Measurements from ENCODE around the gene ASB2. TPM values are rescaled to one million over a fixed set of nuclear protein-coding genes. Genes with fewer than 3 reads are reported as not detected.

ASB2 gene
- 2.4 TPM for total RNA-seq
- long read RNA-seq, partial matches to known transcripts, result 0 of 5 reads
- long read RNA-seq, other reads (novel, unspliced or antisense), result 3 of 5 reads

GRCh38 chr14:93976477-93977057 is at the start of gene ASB2:
TSS of gene ASB2 (minus strand) at chr14:93976570. CDS start at chr14:93964539, 12,031 bp downstream.
- no peak for DNase-seq

GRCh38 chr14:94025720-94026119 is 49.4 kb upstream of the ASB2 start:
- Histone ChIP-seq H3K4me1 (peaks cover 12% of the 10 kb centered on the region), H3K27me3 (ENCODE audit: low read depth) (no peaks in the 10 kb centered on the region), H3K36me3 (no peaks in the 10 kb centered on the region), H3K4me3 (peak overlapping the region; percentile 76), H3K9me3 (no peaks in the 10 kb centered on the region), H3K27ac (no peak overlapping the region)
- no peak for TF ChIP-seq CTCF (IDR thresholded peaks at IDR 0.05)
- intact Hi-C loops (cut with DNase I), result no loop called here
- DNase-seq (no peak), ATAC-seq (no peak)

More at GRCh38 chr14:93976477-93977057, at the start of gene ASB2:
- no peaks in the 10 kb centered on the region for H3K9me3 ChIP-seq
- no peaks in the 10 kb centered on the region for H3K36me3 ChIP-seq
- no peaks in the 10 kb centered on the region for H3K4me1 ChIP-seq
- TF ChIP-seq CTCF (IDR thresholded peaks at IDR 0.05), result no peak
- no peak for ATAC-seq
- intact Hi-C loops (cut with DNase I), result no loop called here
- H3K27ac ChIP-seq, result no peak within 1 kb of the TSS
- H3K4me3 ChIP-seq, result peak within 1 kb of the TSS; percentile 8
- no peaks in the 10 kb centered on the region for H3K27me3 ChIP-seq (ENCODE audit: low read depth)

GRCh38 chr14:94024549-94024948 is 48.2 kb upstream of the ASB2 start:
- H3K9me3 ChIP-seq, result no peaks in the 10 kb centered on the region
- intact Hi-C loops (cut with DNase I), result no loop called here
- TF ChIP-seq CTCF (IDR thresholded peaks at IDR 0.05), result no peak
- DNase-seq, result no peak
- H3K36me3 ChIP-seq, result no peaks in the 10 kb centered on the region
- H3K27me3 ChIP-seq (ENCODE audit: low read depth), result no peaks in the 10 kb centered on the region
- H3K27ac ChIP-seq, result no peak overlapping the region
- peaks cover 12% of the 10 kb centered on the region for H3K4me1 ChIP-seq
- H3K4me3 ChIP-seq, result no peak overlapping the region
- ATAC-seq, result no peak

GRCh38 chr14:94022532-94023411 is 46.4 kb upstream of the ASB2 start:
- H3K9me3 ChIP-seq, result no peaks in the 10 kb centered on the region
- H3K4me3 ChIP-seq, result no peak overlapping the region
- ATAC-seq (no peak), DNase-seq (no peak)
- peaks cover 12% of the 10 kb centered on the region for H3K4me1 ChIP-seq
- intact Hi-C loops (cut with DNase I), result no loop called here
- no peaks in the 10 kb centered on the region for H3K27me3 ChIP-seq (ENCODE audit: low read depth)
- no peak overlapping the region for H3K27ac ChIP-seq
- no peak for TF ChIP-seq CTCF (IDR thresholded peaks at IDR 0.05)
- H3K36me3 ChIP-seq, result no peaks in the 10 kb centered on the region

- Histone ChIP-seq H3K9me3 (no peaks in the 10 kb centered on the region), H3K4me3 (no peak overlapping the region), H3K27ac (no peak overlapping the region), H3K36me3 (no peaks in the 10 kb centered on the region), H3K4me1 (no peaks in the 10 kb centered on the region), H3K27me3 (ENCODE audit: low read depth) (no peaks in the 10 kb centered on the region)
- no peak for ATAC-seq
- TF ChIP-seq CTCF (IDR thresholded peaks at IDR 0.05), result no peak
- DNase-seq, result no peak
- intact Hi-C loops (cut with DNase I), result no loop called here
Measured at GRCh38 chr14:94021416-94022157, 45.2 kb upstream of the ASB2 start.

Data from lower lobe of right lung (tissue), 2 donors.